K562 (cell line): ENCODE data around the gene TMEM81. TPM values are rescaled to one million over a fixed set of nuclear protein-coding genes. Genes with fewer than 3 reads are reported as not detected.

Experiments
- CEBPZ ChIP-seq: fragments of 150-350 bp; IDR thresholded peaks from 2 replicates; pipeline ENCODE4 v1.6.1; 2014; ENCODE audit warnings: low read depth, mild to moderate bottlenecking, low read length, borderline replicate concordance
- CTCF ChIP-seq, 3 experiments: IDR thresholded peaks in 2 of 3; conservative IDR thresholded peaks in 1 of 3; 2 replicates each; pipeline ENCODE4 v1.5.1; 2011 to 2012; ENCODE audit warnings: low read length in 3 of 3, mild to moderate bottlenecking in 3 of 3, control low read depth in 2 of 3, improper control_type of control experiment in 1 of 3, inconsistent platforms in 1 of 3, low read depth in 1 of 3, mixed read lengths in 1 of 3, moderate library complexity in 1 of 3; ENCODE audit not compliant: insufficient read depth in 2 of 3
- MAX ChIP-seq: sonication (generic); formaldehyde crosslinking; IDR thresholded peaks from 2 replicates; pipeline ENCODE4 v1.9.0; 2022; ENCODE audit warnings: mild to moderate bottlenecking, missing genetic modification reagents
- PCBP2 ChIP-seq: fragments of 200-400 bp; formaldehyde crosslinking; IDR thresholded peaks from 2 replicates; pipeline ENCODE4 v1.6.1; 2018; ENCODE audit warnings: low read length, low read depth, mild to moderate bottlenecking, moderate library complexity; ENCODE audit not compliant: poor library complexity, severe bottlenecking
- polyA plus RNA-seq, 8 experiments: library from polyadenylated mRNA; depleted of rRNA in 4 of 8; stranded (reverse) in 5 of 8; unstranded in 3 of 8; fragments of >200 nt; fragmentation: Nextera tagmentation in 2 of 8; fragmentation: Illumina TruSeq in 1 of 8; extraction: Ambion mirVana in 2 of 8; extraction: Trizol in 1 of 8; gene quantifications; 2 replicates each; pipeline versions ENCODE4 v1.2.1 to v1.2.3, GENCODE V29; 2011 to 2014; ENCODE audit warnings: inconsistent platforms in 1 of 8, missing spikeins in 1 of 8
- total RNA-seq, 7 experiments: library from RNA; depleted of rRNA in 6 of 7; stranded (reverse); fragments of >200 nt in 6 of 7; fragmentation: Illumina TruSeq in 2 of 7; extraction: Trizol in 2 of 7; gene quantifications; 2 replicates each; pipeline versions ENCODE4 v1.2.1 to v1.2.3, GENCODE V29; 2011 to 2021; ENCODE audit warnings: low replicate concordance in 1 of 7

TMEM81 gene
- total and polyA plus RNA-seq, 9 of the 15 experiments (the other 6 are each of a cell fraction or from before 2014, with no cell fraction given), result 3.2 to 6.1 (median 4.4) TPM

DNA sequence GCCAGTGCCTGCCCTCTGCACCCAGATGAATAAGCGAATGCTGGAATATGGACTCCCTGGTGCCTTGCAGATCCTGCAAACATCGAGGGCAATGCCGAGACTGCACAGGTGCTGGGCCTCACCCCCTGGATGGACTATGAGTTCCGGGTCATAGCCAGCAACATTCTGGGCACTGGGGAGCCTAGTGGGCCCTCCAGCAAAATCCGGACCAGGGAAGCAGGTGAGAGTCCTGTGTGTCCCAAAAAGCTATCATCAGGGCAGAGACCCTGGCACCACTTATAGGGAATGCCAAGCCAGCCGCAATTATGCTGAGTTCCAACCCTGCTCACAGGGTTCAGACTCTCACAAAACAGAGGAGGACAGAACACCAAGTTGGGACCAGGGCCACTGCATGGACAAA lies 17.2 kb downstream of the TMEM81 start (continued):
- no peak for TF ChIP-seq PCBP2
- no peak for TF ChIP-seq CTCF (IDR thresholded peaks at IDR 0.05 in 2 of 3, conservative IDR thresholded peaks at IDR 0.05 in 1 of 3; ENCODE audit: insufficient read depth in 2 of 3, low read depth in 1 of 3, low read length in 3 of 3)
- no peak for TF ChIP-seq CEBPZ
- no peak for TF ChIP-seq MAX (CRISPR knock-in tag)
